ENCODE measurements around the gene DNASE1L3. TPM values are rescaled to one million over a fixed set of nuclear protein-coding genes. Genes with fewer than 3 reads are reported as not detected.

DNASE1L3 gene
- total and polyA plus RNA-seq, 2 of the 4 experiments (the other 2 are of a cell fraction) = not detected

DNA sequence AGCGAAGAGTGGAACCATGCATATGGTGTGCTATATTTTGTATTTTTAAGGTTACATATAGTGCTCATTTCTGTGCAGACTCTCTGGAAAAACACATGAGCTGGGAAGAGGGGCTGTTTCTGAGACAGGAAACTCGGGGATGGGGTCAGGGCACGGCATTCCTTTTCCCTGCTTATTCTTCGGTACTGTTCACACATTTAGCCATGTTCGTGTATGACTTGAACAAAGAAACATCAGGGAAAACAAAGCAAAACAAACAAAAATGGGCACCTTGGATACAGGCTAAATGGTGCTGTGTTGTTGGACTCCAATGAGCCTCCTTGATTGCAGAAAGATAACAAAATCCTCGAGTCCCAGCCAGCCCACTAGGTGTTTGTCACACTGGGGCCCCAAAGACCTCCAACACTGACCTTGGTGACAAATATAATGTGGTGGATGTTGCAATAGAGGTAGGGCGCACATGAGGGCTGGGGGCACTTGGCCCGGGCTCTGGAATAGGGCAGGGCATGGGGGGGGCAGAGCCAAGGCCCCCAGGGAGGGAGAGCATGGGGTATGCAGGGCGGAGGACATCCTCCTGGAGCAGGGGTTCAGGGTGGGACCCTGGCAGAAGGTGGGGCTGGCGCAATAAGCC is 19.3 kb downstream of the DNASE1L3 start:
- Histone ChIP-seq H2BK15ac (ENCODE audit: low read depth, low read length) (no peak overlapping the region), H3K4me3 (ENCODE audit: insufficient read depth, low read depth, low read length) (no peak overlapping the region), H4K20me1 (ENCODE audit: insufficient read depth, low read length) (no peaks in the 10 kb centered on the region), H2BK120ac (ENCODE audit: low read depth, low read length) (no peak overlapping the region), H3K4ac (ENCODE audit: low read depth, low read length) (no peak overlapping the region), H2BK20ac (ENCODE audit: low read depth, low read length) (no peak overlapping the region), H3K9ac (ENCODE audit: low read depth, low read length) (no peak overlapping the region), H4K91ac (ENCODE audit: insufficient read depth, low read depth, low read length) (no peak overlapping the region), H3K27ac (ENCODE audit: insufficient read depth, low read length) (no peak overlapping the region), H3K18ac (ENCODE audit: low read depth, low read length) (no peak overlapping the region), H3K9me1 (ENCODE audit: insufficient read depth, low read length) (no peaks in the 10 kb centered on the region), H2BK5ac (ENCODE audit: low read depth, low read length, poor library complexity, severe bottlenecking) (no peak overlapping the region), H2AFZ (replicated peaks; ENCODE audit: low read length, poor library complexity) (no peak overlapping the region), H3K4me2 (ENCODE audit: low read depth, low read length) (no peak overlapping the region), H4K8ac (ENCODE audit: low read depth in 2 of 2, low read length in 2 of 2) (no peak overlapping the region), H3K27me3 (ENCODE audit: control insufficient read depth, insufficient read depth, low read length) (peaks cover 2% of the 10 kb centered on the region; the same call in 1 of the 2 replicates), H3K79me1 (ENCODE audit: low read depth in 1 of 2, low read length in 2 of 2) (no peaks in the 10 kb centered on the region), H3K4me1 (ENCODE audit: control insufficient read depth, insufficient read depth, low read length) (no peaks in the 10 kb centered on the region), H2AK5ac (ENCODE audit: low read depth, low read length) (no peak overlapping the region), H3K56ac (ENCODE audit: extremely low read depth, insufficient read depth, low read length) (no peak overlapping the region), H3K23ac (ENCODE audit: low read depth, low read length) (no peak overlapping the region), H3K36me3 (ENCODE audit: control insufficient read depth, insufficient read depth, low read length) (no peaks in the 10 kb centered on the region), H2AK9ac (replicated peaks; ENCODE audit: low read depth, low read length, poor library complexity) (no peak overlapping the region), H3K9me3 (ENCODE audit: control insufficient read depth, insufficient read depth, low read length) (no peaks in the 10 kb centered on the region), H4K5ac (ENCODE audit: low read depth, low read length) (no peak overlapping the region), H3K14ac (replicated peaks; ENCODE audit: low read depth, low read length) (no peak overlapping the region)
- ATAC-seq (ENCODE audit: low read depth) = no peak
- WGBS, 2 experiments (ENCODE audit: extremely low coverage in 2 of 2, insufficient read length in 1 of 2) = 66% methylated on average over 5 of the region's 10 CpGs; no CpG with 5 or more reads in 1 of the 2 experiments
- CTCF ChIA-PET = no interaction called here
- POLR2A ChIA-PET (ENCODE audit: unreplicated experiment) = no interaction called here
- in situ Hi-C loops (cut with MboI; ENCODE audit: low sequenced_read_pairs) = loop anchor here (25.0 kb wide), 1 partner anchor 221 kb away; no protein-coding TSS in a partner anchor
- no peak for DNase-seq
- intact Hi-C loops (cut with micrococcal nuclease) = no loop called here
- BruUV-seq (replicated peaks) = no TSS peak
- dilution Hi-C loops (cut with HindIII; ENCODE audit: low sequenced_read_pairs, unreplicated experiment) = no loop called here
- TF ChIP-seq NFE2L2 (IDR thresholded peaks at IDR 0.05; ENCODE audit: low read depth, low read length) (no peak), MXI1 (IDR thresholded peaks at IDR 0.05; ENCODE audit: borderline replicate concordance, low read depth, low read length) (no peak), CEBPB (IDR thresholded peaks at IDR 0.05; ENCODE audit: low read depth, low read length) (no peak; the same call in 1 of the 2 replicates), RFX5 (IDR thresholded peaks at IDR 0.05; ENCODE audit: low read depth, low read length) (no peak), RCOR1 (IDR thresholded peaks at IDR 0.05; ENCODE audit: insufficient replicate concordance, low read length) (no peak), CHD1 (IDR thresholded peaks at IDR 0.05; ENCODE audit: low read depth, low read length) (no peak)
- TF ChIP-seq, protein P1, sequence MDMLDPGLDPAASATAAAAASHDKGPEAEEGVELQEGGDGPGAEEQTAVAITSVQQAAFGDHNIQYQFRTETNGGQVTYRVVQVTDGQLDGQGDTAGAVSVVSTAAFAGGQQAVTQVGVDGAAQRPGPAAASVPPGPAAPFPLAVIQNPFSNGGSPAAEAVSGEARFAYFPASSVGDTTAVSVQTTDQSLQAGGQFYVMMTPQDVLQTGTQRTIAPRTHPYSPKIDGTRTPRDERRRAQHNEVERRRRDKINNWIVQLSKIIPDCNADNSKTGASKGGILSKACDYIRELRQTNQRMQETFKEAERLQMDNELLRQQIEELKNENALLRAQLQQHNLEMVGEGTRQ (IDR thresholded peaks at IDR 0.05; ENCODE audit: low read depth, low read length) = no peak
- TF ChIP-seq, protein P2, sequence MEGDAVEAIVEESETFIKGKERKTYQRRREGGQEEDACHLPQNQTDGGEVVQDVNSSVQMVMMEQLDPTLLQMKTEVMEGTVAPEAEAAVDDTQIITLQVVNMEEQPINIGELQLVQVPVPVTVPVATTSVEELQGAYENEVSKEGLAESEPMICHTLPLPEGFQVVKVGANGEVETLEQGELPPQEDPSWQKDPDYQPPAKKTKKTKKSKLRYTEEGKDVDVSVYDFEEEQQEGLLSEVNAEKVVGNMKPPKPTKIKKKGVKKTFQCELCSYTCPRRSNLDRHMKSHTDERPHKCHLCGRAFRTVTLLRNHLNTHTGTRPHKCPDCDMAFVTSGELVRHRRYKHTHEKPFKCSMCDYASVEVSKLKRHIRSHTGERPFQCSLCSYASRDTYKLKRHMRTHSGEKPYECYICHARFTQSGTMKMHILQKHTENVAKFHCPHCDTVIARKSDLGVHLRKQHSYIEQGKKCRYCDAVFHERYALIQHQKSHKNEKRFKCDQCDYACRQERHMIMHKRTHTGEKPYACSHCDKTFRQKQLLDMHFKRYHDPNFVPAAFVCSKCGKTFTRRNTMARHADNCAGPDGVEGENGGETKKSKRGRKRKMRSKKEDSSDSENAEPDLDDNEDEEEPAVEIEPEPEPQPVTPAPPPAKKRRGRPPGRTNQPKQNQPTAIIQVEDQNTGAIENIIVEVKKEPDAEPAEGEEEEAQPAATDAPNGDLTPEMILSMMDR (conservative IDR thresholded peaks at IDR 0.05; ENCODE audit: low read depth, low read length) = no peak

All from IMR-90 (cell line).